HG02981 (cell line): Measurements from ENCODE around the gene RAB4A.

ENCODE experiments used
- ATAC-seq: cut with Tn5 transposase; IDR thresholded peaks from one replicate; pipeline ENCODE4 v1.9.1; 2021; ENCODE audit warnings: mild to moderate bottlenecking, moderate library complexity; ENCODE audit not compliant: unreplicated experiment

The RAB4A gene

GRCh38 chr1:229243638-229244037 lies 27.3 kb upstream of the RAB4A start:
- ATAC-seq = no peak

GRCh38 chr1:229244091-229244490 lies 26.8 kb upstream of the RAB4A start:
- no peak for ATAC-seq

GRCh38 chr1:229247871-229248270 lies 23.0 kb upstream of the RAB4A start:
- no peak for ATAC-seq

GRCh38 chr1:229248821-229249817 lies 21.8 kb upstream of the RAB4A start:
- no peak for ATAC-seq

- ATAC-seq = no peak
Measured at GRCh38 chr1:229249854-229250644, 20.9 kb upstream of the RAB4A start.

GRCh38 chr1:229251185-229251584 lies 19.7 kb upstream of the RAB4A start:
- ATAC-seq = no peak

- ATAC-seq = no peak
Measured at GRCh38 chr1:229252228-229252984, 18.5 kb upstream of the RAB4A start.

GRCh38 chr1:229253151-229253974 lies 17.5 kb upstream of the RAB4A start:
- peak; percentile 73 for ATAC-seq

GRCh38 chr1:229254910-229255541 lies 15.9 kb upstream of the RAB4A start:
- no peak for ATAC-seq

GRCh38 chr1:229258031-229258756 lies 12.7 kb upstream of the RAB4A start:
- ATAC-seq = no peak

- ATAC-seq = no peak
Measured at GRCh38 chr1:229258757-229259060, 12.2 kb upstream of the RAB4A start.

GRCh38 chr1:229260297-229260696 lies 10.6 kb upstream of the RAB4A start:
- ATAC-seq = no peak

- ATAC-seq = no peak
Measured at GRCh38 chr1:229262239-229262638, 8.7 kb upstream of the RAB4A start.

GRCh38 chr1:229263254-229263653 lies 7.7 kb upstream of the RAB4A start:
- no peak for ATAC-seq

GRCh38 chr1:229264068-229264467 lies 6.8 kb upstream of the RAB4A start:
- no peak for ATAC-seq

GRCh38 chr1:229264487-229264886 lies 6.4 kb upstream of the RAB4A start:
- no peak for ATAC-seq

- ATAC-seq = no peak
Measured at GRCh38 chr1:229266274-229266673, 4.6 kb upstream of the RAB4A start.

- no peak for ATAC-seq
Measured at GRCh38 chr1:229266832-229267500, 3.9 kb upstream of the RAB4A start.

- no peak for ATAC-seq
Measured at GRCh38 chr1:229268505-229268904, 2.4 kb upstream of the RAB4A start.
